ENCODE results near the gene RIT1. TPM values are rescaled to one million over a fixed set of nuclear protein-coding genes. Genes with fewer than 3 reads are reported as not detected.

RIT1 gene
- total RNA-seq: 10 to 100 TPM; 21.6 to 26.2 (median 22.5) TPM
- polyA plus RNA-seq: 9.4 TPM
- long read RNA-seq, donor 1, transcript RIT1-202 (6 exons, 3,445 nt): major isoform, 13 of 13 reads
- long read RNA-seq, donor 1, partial matches to known transcripts: 0 of 13 reads
- long read RNA-seq, donor 1, other reads (novel, unspliced or antisense): 0 of 13 reads
- long read RNA-seq, donor 2, partial matches to known transcripts: 0 of 6 reads
- long read RNA-seq, donor 2, other reads (novel, unspliced or antisense): 0 of 6 reads
- long read RNA-seq, donor 3, transcript RIT1-202 (6 exons, 3,445 nt): major isoform, 29 of 29 reads
- long read RNA-seq, donor 3, partial matches to known transcripts: 0 of 29 reads
- long read RNA-seq, donor 3, other reads (novel, unspliced or antisense): 0 of 29 reads
- long read RNA-seq, donor 4, transcript RIT1-202 (6 exons, 3,445 nt): major isoform, 6 of 7 reads
- long read RNA-seq, donor 4, partial matches to known transcripts: 0 of 7 reads
- long read RNA-seq, donor 4, other reads (novel, unspliced or antisense): 0 of 7 reads

GRCh38 chr1:155911156-155912055 is at the start of gene RIT1:
Gene RIT1, minus strand, starts transcription at chr1:155911349. Its CDS starts 588 bp downstream, at chr1:155910761.
- H3K27ac ChIP-seq (ENCODE audit: low read length): peak within 1 kb of the TSS; percentile 71
- 6% methylated on average over 34 of the region's 34 CpGs for WGBS
- DNase-seq (peak; percentile 90 to 95 (median 95)), ATAC-seq (peak; percentile 98)
- peaks cover 4% of the 10 kb centered on the region for H3K4me1 ChIP-seq (ENCODE audit: control insufficient read depth, insufficient read depth, low read length)
- H3K4me3 ChIP-seq (ENCODE audit: low read length): peak within 1 kb of the TSS; percentile 96
- no peaks in the 10 kb centered on the region for H3K9me3 ChIP-seq (ENCODE audit: control insufficient read depth, low read length)
- intact Hi-C loops (cut with DNase I): loop anchor here in 1 of 4 donors (10.0 kb wide), 1 partner anchor 47 kb away; no protein-coding TSS in a partner anchor
- no peaks in the 10 kb centered on the region for H3K27me3 ChIP-seq (ENCODE audit: control insufficient read depth, insufficient read depth)

- Histone ChIP-seq H3K4me3 (ENCODE audit: low read length) (no peak overlapping the region), H3K27ac (ENCODE audit: low read length) (peak overlapping the region; percentile 92), H3K9me3 (ENCODE audit: control insufficient read depth, low read length) (no peaks in the 10 kb centered on the region), H3K27me3 (ENCODE audit: control insufficient read depth, insufficient read depth) (no peaks in the 10 kb centered on the region), H3K4me1 (ENCODE audit: control insufficient read depth, insufficient read depth, low read length) (peaks cover 5% of the 10 kb centered on the region)
- DNase-seq (no peak), ATAC-seq (no peak)
- intact Hi-C loops (cut with DNase I): no loop called here
- WGBS: 70% methylated on average over 3 of the region's 3 CpGs
Observed at GRCh38 chr1:155960081-155960745, 49.1 kb upstream of the RIT1 start.

- peak in 1 of 3 donors; percentile 35 for DNase-seq
- no peak for ATAC-seq
- intact Hi-C loops (cut with DNase I): no loop called here
- no peaks in the 10 kb centered on the region for H3K4me1 ChIP-seq (ENCODE audit: control insufficient read depth, insufficient read depth, low read length)
- 90% methylated on average over 12 of the region's 12 CpGs for WGBS
- no peaks in the 10 kb centered on the region for H3K27me3 ChIP-seq (ENCODE audit: control insufficient read depth, insufficient read depth)
- no peak overlapping the region for H3K4me3 ChIP-seq (ENCODE audit: low read length)
- H3K27ac ChIP-seq (ENCODE audit: low read length): no peak overlapping the region
- no peaks in the 10 kb centered on the region for H3K9me3 ChIP-seq (ENCODE audit: control insufficient read depth, low read length)
Observed at GRCh38 chr1:155957411-155957915, 46.3 kb upstream of the RIT1 start.

- Histone ChIP-seq H3K27ac (ENCODE audit: low read length) (no peak overlapping the region), H3K9me3 (ENCODE audit: control insufficient read depth, low read length) (no peaks in the 10 kb centered on the region), H3K27me3 (ENCODE audit: control insufficient read depth, insufficient read depth) (no peaks in the 10 kb centered on the region), H3K4me3 (ENCODE audit: low read length) (no peak overlapping the region), H3K4me1 (ENCODE audit: control insufficient read depth, insufficient read depth, low read length) (no peaks in the 10 kb centered on the region)
- intact Hi-C loops (cut with DNase I): no loop called here
- ATAC-seq: no peak
- 95% methylated on average over 3 of the region's 3 CpGs for WGBS
- DNase-seq: no peak
Observed at GRCh38 chr1:155954645-155955044, 43.5 kb upstream of the RIT1 start.

GRCh38 chr1:155952505-155952890 is 41.3 kb upstream of the RIT1 start:
- DNase-seq (no peak), ATAC-seq (no peak)
- Histone ChIP-seq H3K27ac (ENCODE audit: low read length) (no peak overlapping the region), H3K4me3 (ENCODE audit: low read length) (no peak overlapping the region), H3K27me3 (ENCODE audit: control insufficient read depth, insufficient read depth) (no peaks in the 10 kb centered on the region), H3K9me3 (ENCODE audit: control insufficient read depth, low read length) (no peaks in the 10 kb centered on the region), H3K4me1 (ENCODE audit: control insufficient read depth, insufficient read depth, low read length) (no peaks in the 10 kb centered on the region)
- intact Hi-C loops (cut with DNase I): no loop called here
- 75% methylated on average over 13 of the region's 13 CpGs for WGBS

- Histone ChIP-seq H3K4me1 (ENCODE audit: control insufficient read depth, insufficient read depth, low read length) (no peaks in the 10 kb centered on the region), H3K27ac (ENCODE audit: low read length) (no peak overlapping the region), H3K9me3 (ENCODE audit: control insufficient read depth, low read length) (no peaks in the 10 kb centered on the region), H3K27me3 (ENCODE audit: control insufficient read depth, insufficient read depth) (no peaks in the 10 kb centered on the region), H3K4me3 (ENCODE audit: low read length) (no peak overlapping the region)
- 81% methylated on average over 6 of the region's 6 CpGs for WGBS
- DNase-seq: no peak
- ATAC-seq: peak; percentile 8 to 24
- intact Hi-C loops (cut with DNase I): no loop called here
Observed at GRCh38 chr1:155951753-155952504, 40.8 kb upstream of the RIT1 start.

GRCh38 chr1:155950829-155951228 is 39.7 kb upstream of the RIT1 start:
- intact Hi-C loops (cut with DNase I): no loop called here
- ATAC-seq: no peak
- H3K4me1 ChIP-seq (ENCODE audit: control insufficient read depth, insufficient read depth, low read length): no peaks in the 10 kb centered on the region
- no peaks in the 10 kb centered on the region for H3K27me3 ChIP-seq (ENCODE audit: control insufficient read depth, insufficient read depth)
- 95% methylated on average over 27 of the region's 27 CpGs for WGBS
- H3K27ac ChIP-seq (ENCODE audit: low read length): no peak overlapping the region
- H3K9me3 ChIP-seq (ENCODE audit: control insufficient read depth, low read length): no peaks in the 10 kb centered on the region
- no peak overlapping the region for H3K4me3 ChIP-seq (ENCODE audit: low read length)
- peak in 1 of 3 donors; percentile 53 for DNase-seq

GRCh38 chr1:155947741-155948140 is 36.6 kb upstream of the RIT1 start:
- WGBS: 86% methylated on average over 8 of the region's 8 CpGs
- no peak for DNase-seq
- H3K9me3 ChIP-seq (ENCODE audit: control insufficient read depth, low read length): no peaks in the 10 kb centered on the region
- no peak overlapping the region for H3K27ac ChIP-seq (ENCODE audit: low read length)
- no peaks in the 10 kb centered on the region for H3K27me3 ChIP-seq (ENCODE audit: control insufficient read depth, insufficient read depth)
- no peak overlapping the region for H3K4me3 ChIP-seq (ENCODE audit: low read length)
- no peak for ATAC-seq
- intact Hi-C loops (cut with DNase I): no loop called here
- H3K4me1 ChIP-seq (ENCODE audit: control insufficient read depth, insufficient read depth, low read length): no peaks in the 10 kb centered on the region

- H3K27me3 ChIP-seq (ENCODE audit: control insufficient read depth, insufficient read depth): no peaks in the 10 kb centered on the region
- intact Hi-C loops (cut with DNase I): no loop called here
- H3K27ac ChIP-seq (ENCODE audit: low read length): no peak overlapping the region
- no peaks in the 10 kb centered on the region for H3K9me3 ChIP-seq (ENCODE audit: control insufficient read depth, low read length)
- 63% methylated on average over 4 of the region's 4 CpGs for WGBS
- H3K4me1 ChIP-seq (ENCODE audit: control insufficient read depth, insufficient read depth, low read length): no peaks in the 10 kb centered on the region
- DNase-seq (no peak), ATAC-seq (no peak)
- H3K4me3 ChIP-seq (ENCODE audit: low read length): no peak overlapping the region
Observed at GRCh38 chr1:155947292-155947691, 36.1 kb upstream of the RIT1 start.

GRCh38 chr1:155946633-155947219 is 35.6 kb upstream of the RIT1 start:
- H3K27me3 ChIP-seq (ENCODE audit: control insufficient read depth, insufficient read depth): no peaks in the 10 kb centered on the region
- no peaks in the 10 kb centered on the region for H3K9me3 ChIP-seq (ENCODE audit: control insufficient read depth, low read length)
- no peak overlapping the region for H3K27ac ChIP-seq (ENCODE audit: low read length)
- 76% methylated on average over 8 of the region's 8 CpGs for WGBS
- H3K4me3 ChIP-seq (ENCODE audit: low read length): no peak overlapping the region
- intact Hi-C loops (cut with DNase I): no loop called here
- H3K4me1 ChIP-seq (ENCODE audit: control insufficient read depth, insufficient read depth, low read length): peaks cover under 1% of the 10 kb centered on the region
- DNase-seq (no peak), ATAC-seq (no peak)
